ENCODE results near the gene GSTA2.

DNA sequence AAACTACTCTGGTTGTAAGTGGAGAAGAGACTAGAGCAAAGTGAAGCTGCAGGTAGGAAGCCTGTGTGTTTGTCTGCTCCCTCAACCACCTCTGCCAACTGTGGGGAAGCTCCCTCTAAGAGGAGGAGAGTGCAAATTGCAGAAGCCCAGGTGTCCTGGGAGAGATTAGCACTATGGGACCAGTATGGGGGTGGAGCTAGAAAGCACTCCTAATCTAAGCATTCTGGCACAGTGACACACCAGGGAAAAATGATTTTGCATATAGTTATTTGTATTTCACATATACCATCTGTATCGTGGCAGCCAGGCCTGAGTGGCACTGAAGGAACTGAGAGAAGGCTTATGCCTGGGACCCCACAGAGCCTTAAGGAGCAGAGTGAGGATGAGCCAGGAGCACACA, 27.6 kb upstream of the GSTA2 start:
- TF ChIP-seq, protein P1, sequence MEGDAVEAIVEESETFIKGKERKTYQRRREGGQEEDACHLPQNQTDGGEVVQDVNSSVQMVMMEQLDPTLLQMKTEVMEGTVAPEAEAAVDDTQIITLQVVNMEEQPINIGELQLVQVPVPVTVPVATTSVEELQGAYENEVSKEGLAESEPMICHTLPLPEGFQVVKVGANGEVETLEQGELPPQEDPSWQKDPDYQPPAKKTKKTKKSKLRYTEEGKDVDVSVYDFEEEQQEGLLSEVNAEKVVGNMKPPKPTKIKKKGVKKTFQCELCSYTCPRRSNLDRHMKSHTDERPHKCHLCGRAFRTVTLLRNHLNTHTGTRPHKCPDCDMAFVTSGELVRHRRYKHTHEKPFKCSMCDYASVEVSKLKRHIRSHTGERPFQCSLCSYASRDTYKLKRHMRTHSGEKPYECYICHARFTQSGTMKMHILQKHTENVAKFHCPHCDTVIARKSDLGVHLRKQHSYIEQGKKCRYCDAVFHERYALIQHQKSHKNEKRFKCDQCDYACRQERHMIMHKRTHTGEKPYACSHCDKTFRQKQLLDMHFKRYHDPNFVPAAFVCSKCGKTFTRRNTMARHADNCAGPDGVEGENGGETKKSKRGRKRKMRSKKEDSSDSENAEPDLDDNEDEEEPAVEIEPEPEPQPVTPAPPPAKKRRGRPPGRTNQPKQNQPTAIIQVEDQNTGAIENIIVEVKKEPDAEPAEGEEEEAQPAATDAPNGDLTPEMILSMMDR (conservative IDR thresholded peaks at IDR 0.05), result no peak
- no peak for TF ChIP-seq EZH2 (IDR thresholded peaks at IDR 0.05; ENCODE audit: low read depth)

All from PC-9 (cell line).